OCI-LY3 (cell line): ENCODE data around the gene MATCAP1.

Experiments
- EZH2phosphoT487 ChIP-seq: fragments of 200-600 bp; shearing (Covaris generic); IDR thresholded peaks from 2 replicates; pipeline ENCODE4 v1.6.1; 2018; ENCODE audit warnings: antibody characterized with exemption, mixed run types, low read depth
- TF ChIP-seq, protein P1 (sequence below): fragments of 200-600, 300-600 bp; sonication (generic); IDR thresholded peaks from 2 replicates; pipeline ENCODE4 v1.5.1; 2014; ENCODE audit warnings: antibody characterized with exemption, low read length, low read depth

- TF ChIP-seq, protein P1, sequence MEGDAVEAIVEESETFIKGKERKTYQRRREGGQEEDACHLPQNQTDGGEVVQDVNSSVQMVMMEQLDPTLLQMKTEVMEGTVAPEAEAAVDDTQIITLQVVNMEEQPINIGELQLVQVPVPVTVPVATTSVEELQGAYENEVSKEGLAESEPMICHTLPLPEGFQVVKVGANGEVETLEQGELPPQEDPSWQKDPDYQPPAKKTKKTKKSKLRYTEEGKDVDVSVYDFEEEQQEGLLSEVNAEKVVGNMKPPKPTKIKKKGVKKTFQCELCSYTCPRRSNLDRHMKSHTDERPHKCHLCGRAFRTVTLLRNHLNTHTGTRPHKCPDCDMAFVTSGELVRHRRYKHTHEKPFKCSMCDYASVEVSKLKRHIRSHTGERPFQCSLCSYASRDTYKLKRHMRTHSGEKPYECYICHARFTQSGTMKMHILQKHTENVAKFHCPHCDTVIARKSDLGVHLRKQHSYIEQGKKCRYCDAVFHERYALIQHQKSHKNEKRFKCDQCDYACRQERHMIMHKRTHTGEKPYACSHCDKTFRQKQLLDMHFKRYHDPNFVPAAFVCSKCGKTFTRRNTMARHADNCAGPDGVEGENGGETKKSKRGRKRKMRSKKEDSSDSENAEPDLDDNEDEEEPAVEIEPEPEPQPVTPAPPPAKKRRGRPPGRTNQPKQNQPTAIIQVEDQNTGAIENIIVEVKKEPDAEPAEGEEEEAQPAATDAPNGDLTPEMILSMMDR = no peak
- no peak for TF ChIP-seq EZH2phosphoT487
Measured at GRCh38 chr16:67166110-67166547, 17.6 kb downstream of the MATCAP1 start.
